ENCODE results near the gene STARD5. TPM values are rescaled to one million over a fixed set of nuclear protein-coding genes. Genes with fewer than 3 reads are reported as not detected.

The STARD5 gene
- total RNA-seq, result 5.6 and 24.3 TPM in 2 replicates

GRCh38 chr15:81323944-81324881 lies at the start of gene STARD5:
Gene STARD5, minus strand, starts transcription at chr15:81324141. Its CDS starts 42 bp downstream, at chr15:81324099.

Other genes with a start within 250 kb of the STARD5 start
- gene CFAP161, start 189.9 kb downstream of the STARD5 start, total RNA-seq, result 0.72 TPM in 1 of 2 replicates, not detected in the other
- 0.43 TPM in 1 of 2 replicates, not detected in the other for gene IL16, start 127.3 kb downstream of the STARD5 start, total RNA-seq
- not detected in 2 replicates for gene TMC3, start 50.1 kb upstream of the STARD5 start, total RNA-seq

Measured in placental pericyte (primary cell).